ENCODE results near the gene NCOA6.
A peak's percentile ranks its signal among the peaks of the same experiment; 100 is the strongest.

The NCOA6 gene

DNA sequence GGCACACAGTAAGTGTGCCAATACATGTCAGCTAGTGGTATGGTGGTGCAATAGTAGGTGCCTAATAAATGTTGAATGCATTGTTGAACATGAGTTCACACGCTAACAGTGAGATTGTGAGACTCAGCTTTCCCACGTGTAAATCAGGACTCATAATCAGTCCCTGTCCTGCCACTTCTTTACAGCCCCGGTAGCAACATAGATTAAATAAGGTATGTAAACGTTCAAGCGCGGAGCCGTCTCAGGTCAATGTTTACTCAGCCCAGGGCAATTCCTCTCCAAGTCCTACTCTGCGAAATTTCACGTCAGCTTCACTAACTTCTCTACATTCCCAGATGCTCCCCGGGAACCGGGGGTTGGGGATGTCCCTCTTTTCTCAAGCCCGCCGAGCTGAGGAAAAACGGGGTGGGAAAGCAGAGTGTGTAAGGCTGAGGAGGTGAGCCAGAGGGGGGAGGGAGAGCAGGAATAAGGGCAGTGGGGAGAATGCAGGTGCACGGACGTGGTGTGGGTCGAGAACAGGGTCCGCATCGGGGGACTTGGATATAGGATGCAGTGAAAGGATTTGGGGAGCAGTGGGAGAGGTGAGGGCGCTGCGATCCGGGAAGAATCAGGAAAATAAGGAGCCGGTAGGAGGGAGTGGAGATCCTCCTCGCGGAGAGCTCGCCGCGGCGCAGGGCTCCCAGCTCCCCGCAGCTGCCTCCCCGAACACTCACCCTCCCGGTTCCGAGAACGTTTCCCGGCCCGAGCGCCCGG lies 121.9 kb downstream of the NCOA6 start:
- DNase-seq = no peak

DNA sequence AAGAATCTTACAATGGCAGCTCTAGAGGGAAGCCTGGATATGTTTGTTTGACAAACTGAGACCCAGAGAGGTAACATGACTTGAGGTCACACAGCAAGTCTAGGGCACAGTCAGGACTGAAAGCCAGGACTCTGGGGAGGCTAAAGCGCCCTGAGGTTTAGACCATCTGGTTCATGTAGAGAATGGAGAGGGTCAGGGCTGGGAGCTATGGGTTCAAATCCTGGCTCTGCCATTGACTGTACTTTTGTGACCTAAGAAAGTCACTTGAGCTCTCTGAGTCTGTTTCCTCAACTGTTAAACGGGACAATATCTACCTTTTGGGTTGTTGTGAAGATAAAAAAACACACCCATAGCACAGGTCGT lies 122.4 kb downstream of the NCOA6 start:
- DNase-seq = no peak

DNA sequence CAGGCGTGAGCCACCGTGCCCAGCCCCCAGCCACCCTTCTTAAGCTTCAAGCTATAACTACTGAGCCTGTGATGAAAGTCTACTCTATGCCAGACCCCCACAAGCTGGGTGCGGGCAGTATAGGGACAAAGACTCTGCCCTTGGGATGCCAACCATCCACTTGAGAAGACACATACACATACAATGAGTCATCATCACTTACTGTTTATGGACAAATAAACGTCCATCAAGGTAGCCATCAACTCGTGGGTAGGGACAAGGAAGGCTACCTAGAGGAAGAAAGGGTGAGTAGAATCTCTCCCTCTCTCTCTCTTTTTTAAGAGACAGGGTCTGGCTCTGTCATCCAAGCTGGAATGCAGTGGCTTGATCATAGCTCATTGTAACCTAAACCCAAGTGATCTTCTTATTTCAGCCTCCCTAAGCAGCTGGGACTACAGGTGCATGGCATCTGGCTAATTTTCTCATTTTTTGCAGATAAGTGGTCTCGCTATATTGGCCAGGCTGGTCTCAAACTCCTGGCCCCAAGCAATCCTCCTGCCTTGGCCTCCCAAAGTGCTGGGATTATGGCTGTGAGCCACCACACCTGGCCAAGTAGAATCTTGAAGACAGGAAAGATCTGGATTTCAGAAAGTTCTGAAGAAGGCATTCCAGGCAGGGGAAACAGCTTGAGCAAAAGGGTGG lies 123.9 kb downstream of the NCOA6 start:
- DNase-seq = no peak

- DNase-seq = no peak
Measured at GRCh38 chr20:34693414-34693813, 132.0 kb downstream of the NCOA6 start.

- DNase-seq = no peak
Measured at GRCh38 chr20:34691838-34692237, 133.6 kb downstream of the NCOA6 start.

DNA sequence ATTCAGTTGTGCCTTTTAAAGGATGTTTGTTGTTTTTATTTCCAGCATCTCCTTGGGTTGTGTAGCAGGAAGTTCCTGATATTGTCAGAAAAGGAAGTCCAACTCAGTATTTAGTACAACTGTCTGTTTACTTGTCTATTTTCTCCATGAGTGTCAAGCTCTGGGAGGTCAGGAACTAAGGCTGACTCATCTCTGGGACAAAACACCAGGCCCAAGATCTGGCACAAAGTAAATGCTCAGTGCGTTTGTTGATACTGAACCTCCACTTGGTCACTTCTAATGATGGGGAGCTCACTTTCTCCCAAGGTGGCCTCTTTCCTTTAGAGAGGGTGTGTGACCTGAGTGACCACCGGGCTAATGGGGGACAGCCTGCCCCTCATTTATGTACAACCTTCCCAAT lies 136.0 kb downstream of the NCOA6 start:
- no peak for DNase-seq

DNA sequence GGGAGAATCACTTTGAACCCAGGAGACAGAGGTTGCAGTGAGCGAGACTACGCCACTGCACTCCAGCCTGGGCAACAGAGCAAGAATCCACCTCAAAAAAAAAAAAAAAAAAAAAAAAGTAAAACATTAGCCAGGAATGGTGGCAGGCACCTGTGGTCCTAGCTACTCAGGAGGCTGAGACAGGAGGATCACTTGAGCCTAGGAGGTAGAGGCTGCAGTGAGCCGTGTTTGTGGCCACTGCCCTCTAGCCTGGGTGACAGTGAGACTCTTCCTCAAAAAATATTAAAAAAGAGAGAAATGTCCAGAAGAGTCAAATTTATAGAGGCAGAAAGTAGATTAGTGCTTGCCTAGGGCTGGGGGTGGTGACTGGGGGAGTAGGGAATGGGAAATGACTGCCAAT lies 141.8 kb downstream of the NCOA6 start:
- no peak for DNase-seq

- DNase-seq = no peak
Measured at GRCh38 chr20:34680586-34681175, 144.8 kb downstream of the NCOA6 start.

- peak; percentile 97 for DNase-seq
Measured at GRCh38 chr20:34676642-34677373, 148.6 kb downstream of the NCOA6 start, which contains the start of gene PIGU. PIGU (minus strand) TSS chr20:34677092; CDS start chr20:34677085, 7 bp downstream.

DNA sequence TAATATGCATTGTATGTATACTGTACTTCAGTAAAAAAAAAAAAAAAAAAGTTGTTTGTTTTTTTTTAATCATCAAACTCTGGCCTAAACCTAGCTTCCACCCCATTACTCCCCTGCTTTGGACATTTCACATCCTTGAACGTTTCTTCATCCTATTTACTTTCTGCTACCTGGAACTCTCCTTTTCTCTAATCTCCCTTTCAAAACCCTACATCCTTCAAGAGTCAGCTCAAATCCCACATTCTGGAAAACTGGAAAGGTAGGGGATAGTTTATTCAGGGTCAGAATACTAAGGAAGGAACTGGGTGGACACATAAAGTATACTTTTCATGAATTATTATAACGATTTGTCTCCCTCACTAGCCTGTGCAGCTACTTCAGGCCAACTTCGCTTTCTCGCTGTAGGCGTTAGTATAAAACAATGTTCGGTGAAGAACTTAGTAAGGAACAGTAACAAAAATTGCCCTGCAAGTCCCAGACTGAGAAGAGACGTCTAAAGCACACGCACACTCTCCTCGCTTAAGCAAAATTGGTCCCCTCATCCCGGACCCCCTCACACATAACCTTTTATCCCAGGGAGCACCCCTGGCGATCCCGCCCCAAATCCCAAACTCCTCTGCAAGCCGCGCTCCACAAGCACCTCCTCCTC lies 149.3 kb downstream of the NCOA6 start:
- no peak for DNase-seq

GRCh38 chr20:34675561-34675960 lies 149.9 kb downstream of the NCOA6 start:
- no peak for DNase-seq

DNA sequence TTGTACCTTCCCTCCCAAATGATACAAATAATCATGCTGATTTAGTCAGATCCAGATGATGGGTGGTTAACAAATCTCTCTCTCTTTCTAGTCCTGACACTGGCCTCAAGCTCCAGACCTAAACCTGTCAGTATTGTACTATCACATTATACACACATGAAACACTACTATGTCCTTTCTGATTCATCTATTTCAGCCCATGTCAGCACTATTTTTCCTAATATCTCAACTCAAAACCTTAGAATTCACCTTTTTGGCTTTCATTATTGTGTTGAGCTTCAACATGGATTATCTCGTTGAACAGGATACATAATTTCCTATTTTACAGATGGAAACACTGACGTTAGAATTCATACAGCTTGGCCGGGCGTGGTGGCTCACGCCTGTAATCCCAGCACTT lies 152.0 kb downstream of the NCOA6 start:
- DNase-seq = no peak

DNA sequence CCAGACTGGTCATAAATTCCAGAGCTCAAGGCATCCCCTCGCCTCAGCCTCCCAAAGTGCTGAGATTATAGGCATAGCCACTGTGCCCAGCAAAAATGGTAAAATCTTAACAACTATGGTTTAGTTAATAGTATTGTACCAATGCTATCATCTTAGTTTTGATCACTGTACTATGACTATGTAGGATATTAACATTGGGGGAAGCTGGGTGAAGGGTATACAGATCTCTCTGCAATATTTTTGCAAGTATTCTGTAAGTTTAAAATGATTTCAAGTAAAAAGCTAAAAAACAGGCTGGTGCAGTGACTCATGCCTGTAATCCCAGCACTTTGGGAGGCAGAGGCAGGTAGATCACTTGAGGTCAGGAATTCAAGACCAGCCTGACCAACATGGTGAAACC lies 156.4 kb downstream of the NCOA6 start:
- DNase-seq = no peak

All from activated naive CD4-positive, alpha-beta T cell treated with anti-CD3 and anti-CD28 coated beads, Interleukin-2, amount 50 U/mL, for 16 hours (primary cell).